Fibroblast of skin of right biceps (primary cell): ENCODE measurements around the gene SMURF2.
"Not testable (repeated sequence)": the region's sequence is repeated elsewhere in the genome, so short reads cannot be mapped to it uniquely, and the experiment has no call there.

Experiments
- DNase-seq: peaks from one replicate; pipeline ENCODE4 v3.0.0-alpha.2; 2013

SMURF2 gene

GRCh38 chr17:64583038-64583437 is 79.1 kb downstream of the SMURF2 start:
- no peak for DNase-seq

- peak; percentile 26 for DNase-seq
Measured at GRCh38 chr17:64580384-64581315, 81.5 kb downstream of the SMURF2 start.

GRCh38 chr17:64579917-64580316 is 82.2 kb downstream of the SMURF2 start:
- DNase-seq, result no peak

GRCh38 chr17:64577025-64577424 is 85.1 kb downstream of the SMURF2 start:
- not testable (repeated sequence) for DNase-seq

- no peak for DNase-seq
Measured at GRCh38 chr17:64575431-64575830, 86.7 kb downstream of the SMURF2 start.

- DNase-seq, result no peak
Measured at GRCh38 chr17:64574646-64575045, 87.5 kb downstream of the SMURF2 start.

- DNase-seq, result peak; percentile 16
Measured at GRCh38 chr17:64573214-64573613, 88.9 kb downstream of the SMURF2 start.

- DNase-seq, result peak; percentile 77
Measured at GRCh38 chr17:64572682-64573154, 89.4 kb downstream of the SMURF2 start.

GRCh38 chr17:64571746-64572145 is 90.4 kb downstream of the SMURF2 start:
- DNase-seq, result no peak

DNA sequence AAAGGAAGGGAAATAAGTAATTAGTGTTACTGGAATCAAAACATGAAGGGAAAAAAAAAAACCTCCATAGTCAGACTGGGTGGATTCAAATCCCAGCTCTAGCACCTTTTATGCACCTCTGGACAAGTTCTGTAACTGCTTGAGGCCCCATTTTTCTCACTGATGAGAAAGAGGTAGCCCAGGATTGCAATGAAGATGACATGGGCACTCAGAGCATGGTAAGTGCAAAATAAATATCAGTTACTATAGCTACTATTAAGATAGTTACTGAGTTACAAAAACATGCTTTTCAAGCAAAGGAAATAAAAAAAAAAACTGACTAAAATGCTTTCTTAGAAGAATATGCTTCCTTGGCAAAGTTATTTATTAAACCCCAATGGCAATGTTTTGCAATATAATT is 96.5 kb downstream of the SMURF2 start:
- DNase-seq, result no peak

GRCh38 chr17:64564098-64564497 is 98.0 kb downstream of the SMURF2 start:
- DNase-seq, result no peak

GRCh38 chr17:64555281-64555680 is 106.8 kb downstream of the SMURF2 start:
- no peak for DNase-seq

GRCh38 chr17:64554028-64554637 is 108.0 kb downstream of the SMURF2 start:
- DNase-seq, result no peak

- no peak for DNase-seq
Measured at GRCh38 chr17:64551461-64551860, 110.6 kb downstream of the SMURF2 start.

DNA sequence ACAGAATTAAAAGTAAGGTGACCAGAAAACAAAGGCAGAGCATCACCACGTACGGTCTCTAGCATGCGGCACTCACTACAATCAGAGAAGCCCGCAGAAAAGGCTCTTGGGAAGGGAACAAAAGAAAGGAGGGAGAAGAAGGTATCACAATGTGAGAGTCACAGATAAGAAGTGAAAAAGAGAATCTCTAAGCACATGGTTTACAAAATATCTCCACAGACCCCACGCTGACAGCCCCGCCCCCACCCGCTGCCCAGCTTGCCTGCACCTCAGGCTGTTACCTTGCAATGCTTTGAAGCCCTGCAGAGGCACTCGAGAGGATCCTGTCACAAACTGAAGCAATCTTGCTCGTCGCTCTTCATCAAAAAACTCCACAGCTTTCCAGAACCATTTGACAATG is 114.8 kb downstream of the SMURF2 start:
- DNase-seq, result no peak

- DNase-seq, result no peak
Measured at GRCh38 chr17:64546716-64547115, 115.4 kb downstream of the SMURF2 start.

GRCh38 chr17:64544742-64545141 is 117.4 kb downstream of the SMURF2 start:
- DNase-seq, result no peak

- DNase-seq, result no peak
Measured at GRCh38 chr17:64540118-64540776, 121.9 kb downstream of the SMURF2 start.

- DNase-seq, result no peak
Measured at GRCh38 chr17:64538508-64539130, 123.5 kb downstream of the SMURF2 start.

GRCh38 chr17:64537488-64537887 is 124.6 kb downstream of the SMURF2 start:
- DNase-seq, result no peak

DNA sequence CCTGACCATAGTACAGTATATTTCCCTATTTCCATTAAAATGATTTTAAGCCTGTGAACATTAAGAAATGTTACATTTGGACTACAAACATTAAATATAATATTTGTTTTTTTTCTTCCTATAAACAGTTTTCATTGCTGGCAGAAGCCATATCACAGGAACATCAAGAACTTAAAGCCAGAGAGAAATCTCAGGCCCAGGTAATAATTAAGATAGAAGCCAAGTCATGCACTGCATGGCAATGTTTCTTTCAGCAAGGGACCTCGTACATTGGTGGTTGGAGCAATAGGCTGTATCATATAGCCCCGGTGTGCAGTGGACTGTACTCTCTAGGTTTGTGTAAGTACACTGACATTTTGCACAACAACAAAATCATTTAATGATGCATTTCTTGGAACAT is 125.2 kb downstream of the SMURF2 start:
- DNase-seq, result no peak

GRCh38 chr17:64535357-64535756 is 126.8 kb downstream of the SMURF2 start:
- DNase-seq, result no peak

DNA sequence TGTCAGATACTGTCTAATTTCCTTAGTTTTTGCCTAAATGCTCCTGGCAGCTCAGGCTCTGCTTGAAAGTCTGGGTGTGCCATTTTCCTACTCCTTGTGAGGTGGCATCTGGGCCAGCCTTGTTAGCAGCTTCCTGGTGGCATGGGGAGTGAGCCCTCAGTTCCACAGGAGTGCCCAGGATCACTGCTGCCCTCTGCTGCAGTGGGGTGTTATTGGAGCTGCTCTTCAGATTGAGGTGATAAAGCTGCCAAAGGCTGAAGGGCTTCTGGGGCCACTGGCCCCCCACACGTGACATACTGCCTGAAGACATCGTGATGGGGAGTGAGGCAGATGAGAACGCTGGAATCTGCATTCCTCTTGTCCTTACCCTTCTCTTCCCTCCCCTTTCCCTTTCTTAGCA is 127.9 kb downstream of the SMURF2 start:
- DNase-seq, result no peak
